HG02885 (cell line): Measurements from ENCODE around the gene HIPK2.

Experiments used
- ATAC-seq: cut with Tn5 transposase; IDR thresholded peaks from one replicate; pipeline ENCODE4 v1.9.1; 2021; ENCODE audit warnings: mild to moderate bottlenecking; ENCODE audit not compliant: unreplicated experiment, poor library complexity

Gene HIPK2

GRCh38 chr7:139777948-139778841, at the start of gene HIPK2:
Gene HIPK2, minus strand, starts transcription at chr7:139777998. Its CDS starts 375 bp downstream, at chr7:139777623.
- ATAC-seq = peak; percentile 67

- no peak for ATAC-seq
These were observed 49.2 kb upstream of the HIPK2 start for GRCh38 chr7:139827042-139827441.

GRCh38 chr7:139825666-139826290, 48.0 kb upstream of the HIPK2 start:
- ATAC-seq = no peak

- no peak for ATAC-seq
These were observed 46.2 kb upstream of the HIPK2 start for GRCh38 chr7:139823959-139824521.

- ATAC-seq = no peak
These were observed 45.1 kb upstream of the HIPK2 start for GRCh38 chr7:139822855-139823254.

GRCh38 chr7:139821349-139822105, 43.7 kb upstream of the HIPK2 start:
- no peak for ATAC-seq

- ATAC-seq = no peak
These were observed 42.3 kb upstream of the HIPK2 start for GRCh38 chr7:139820089-139820488.

- no peak for ATAC-seq
These were observed 39.5 kb upstream of the HIPK2 start for GRCh38 chr7:139817249-139817648.

GRCh38 chr7:139813689-139814088, 35.9 kb upstream of the HIPK2 start:
- no peak for ATAC-seq

GRCh38 chr7:139813151-139813550, 35.4 kb upstream of the HIPK2 start:
- no peak for ATAC-seq

- ATAC-seq = no peak
These were observed 33.3 kb upstream of the HIPK2 start for GRCh38 chr7:139811066-139811465.

GRCh38 chr7:139808846-139809442, 31.1 kb upstream of the HIPK2 start:
- no peak for ATAC-seq

GRCh38 chr7:139808427-139808826, 30.6 kb upstream of the HIPK2 start:
- ATAC-seq = no peak

GRCh38 chr7:139807009-139807408, 29.2 kb upstream of the HIPK2 start:
- no peak for ATAC-seq

GRCh38 chr7:139804571-139804970, 26.8 kb upstream of the HIPK2 start:
- ATAC-seq = no peak

GRCh38 chr7:139799586-139799985, 21.8 kb upstream of the HIPK2 start:
- ATAC-seq = no peak

GRCh38 chr7:139798892-139799291, 21.1 kb upstream of the HIPK2 start:
- ATAC-seq = no peak

- ATAC-seq = peak; percentile 52
These were observed 20.4 kb upstream of the HIPK2 start for GRCh38 chr7:139798221-139798620.

- ATAC-seq = no peak
These were observed 19.8 kb upstream of the HIPK2 start for GRCh38 chr7:139797607-139798006.

GRCh38 chr7:139791316-139791715, 13.5 kb upstream of the HIPK2 start:
- no peak for ATAC-seq
